Motor neuron (in vitro differentiated cells): ENCODE data around the gene DENND2A. TPM values are rescaled to one million over a fixed set of nuclear protein-coding genes. Genes with fewer than 3 reads are reported as not detected.
A peak's percentile ranks its signal among the peaks of the same experiment; 100 is the strongest.
"Not testable (repeated sequence)": the region's sequence is repeated elsewhere in the genome, so short reads cannot be mapped to it uniquely, and the experiment has no call there.

Source experiments
- ATAC-seq, 8 experiments: fragments of 200-7000 bp; cut with Tn5 transposase; replicated peaks in 6 of 8; 2 replicates each; pipeline ENCODE4 v1.8.0; 2021; ENCODE audit warnings: mild to moderate bottlenecking in 8 of 8, moderate library complexity in 8 of 8
- H3K27ac ChIP-seq, 2 donors: fragments of 250-450 bp; sonication (Bioruptor Pico); 2 replicates each; pipeline ENCODE4 v1.9.0; 2021; ENCODE audit warnings: antibody characterized with exemption in 2 of 2, mild to moderate bottlenecking in 2 of 2, moderate library complexity in 1 of 2
- H3K4me1 ChIP-seq, 2 donors: fragments of 250-450 bp; sonication (Bioruptor Pico); replicated peaks in 1 of 2; 2 replicates each; pipeline ENCODE4 v1.6.1; 2021; ENCODE audit warnings: antibody characterized with exemption in 2 of 2, mild to moderate bottlenecking in 2 of 2, moderate library complexity in 1 of 2
- H3K4me3 ChIP-seq, 5 donors: fragments of 250-450 bp; sonication (Bioruptor Pico); 2 replicates each; pipeline ENCODE4 v1.9.0; 2021; ENCODE audit warnings: antibody characterized with exemption in 5 of 5, mild to moderate bottlenecking in 5 of 5, moderate library complexity in 4 of 5
- WGBS, 10 experiments: fragments of 450-650 bp; shearing (Covaris generic); methylation state at CpG; one replicate each; pipeline ENCODE4 v1.0.0; 2022; 5-methylcytosine and 5-hydroxymethylcytosine counted together
- in situ Hi-C, 9 experiments: fragments of 400-800 bp; cut with MboI; loops; one replicate each; pipeline ENCODE4 v1.15.0; 2021; ENCODE audit warnings: low sequenced_read_pairs in 9 of 9, low pct_unique_long_range_greater_than_20kb in 2 of 9; ENCODE audit not compliant: unreplicated experiment in 9 of 9
- total RNA-seq, 8 experiments: library from RNA; unstranded; fragments of 300-600 nt; gene quantifications; 2 replicates each; pipeline versions ENCODE4 v1.2.3 to v1.2.4, GENCODE V29; 2022

Gene DENND2A
- total RNA-seq, 8 experiments from 2014 or later = 5.6 to 56.3 (median 28.6) TPM

- H3K4me1 ChIP-seq = no peaks in the 10 kb centered on the region
- no peak overlapping the region for H3K4me3 ChIP-seq
- WGBS, 10 experiments = 17 to 100% (median 94%) methylated on average over 1 to 3 of the region's 3 CpGs; no CpG with 5 or more reads in 5 of the 10 experiments
- in situ Hi-C loops = no loop called here
- ATAC-seq = no peak
- H3K27ac ChIP-seq = no peak overlapping the region
Observed at GRCh38 chr7:140586516-140586915, 54.1 kb downstream of the DENND2A start.

GRCh38 chr7:140585333-140585732 lies 55.3 kb downstream of the DENND2A start:
- ATAC-seq = no peak
- WGBS, 10 experiments = 89 to 100% (median 100%) methylated on average over 1 to 7 of the region's 7 CpGs; no CpG with 5 or more reads in 4 of the 10 experiments
- H3K4me1 ChIP-seq = no peaks in the 10 kb centered on the region
- H3K27ac ChIP-seq = no peak overlapping the region
- in situ Hi-C loops = no loop called here
- no peak overlapping the region for H3K4me3 ChIP-seq

- 58 to 100% (median 87%) methylated on average over 2 to 4 of the region's 4 CpGs; no CpG with 5 or more reads in 4 of the 10 experiments for WGBS, 10 experiments
- in situ Hi-C loops = no loop called here
Observed at GRCh38 chr7:140584195-140584851, 56.3 kb downstream of the DENND2A start.

DNA sequence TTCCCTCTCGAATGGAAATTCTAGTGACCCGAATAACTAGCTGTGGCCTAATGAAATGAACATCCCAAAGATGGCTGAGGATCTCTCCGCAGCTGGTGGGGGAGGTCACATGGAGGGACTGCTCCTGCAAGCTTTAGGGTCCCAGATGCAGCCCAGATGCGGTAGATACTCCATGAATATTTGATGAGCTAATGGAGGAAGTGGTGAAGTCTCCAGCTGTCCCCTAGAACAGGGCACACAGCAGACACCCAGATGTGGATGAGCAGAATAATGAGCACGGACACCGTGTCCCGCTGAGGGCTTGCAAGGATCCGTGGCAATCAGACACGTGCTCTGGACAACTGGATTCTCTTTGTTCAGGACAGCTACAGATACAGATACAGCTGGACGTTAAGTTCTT lies 59.2 kb downstream of the DENND2A start:
- no peak overlapping the region for H3K4me3 ChIP-seq
- H3K27ac ChIP-seq = no peak overlapping the region
- in situ Hi-C loops = no loop called here
- WGBS, 10 experiments = 0 to 94% (median 82%) methylated on average over 1 to 8 of the region's 10 CpGs; no CpG with 5 or more reads in 3 of the 10 experiments
- peak in 2 of 8 experiments; percentile 3 to 45 for ATAC-seq
- H3K4me1 ChIP-seq = no peaks in the 10 kb centered on the region

More at GRCh38 chr7:140584195-140584851, 56.3 kb downstream of the DENND2A start:
- H3K27ac ChIP-seq = no peak overlapping the region
- H3K4me1 ChIP-seq = no peaks in the 10 kb centered on the region
- peak in 3 of 8 experiments; percentile 75 to 85 (median 79) for ATAC-seq
- H3K4me3 ChIP-seq = no peak overlapping the region

DNA sequence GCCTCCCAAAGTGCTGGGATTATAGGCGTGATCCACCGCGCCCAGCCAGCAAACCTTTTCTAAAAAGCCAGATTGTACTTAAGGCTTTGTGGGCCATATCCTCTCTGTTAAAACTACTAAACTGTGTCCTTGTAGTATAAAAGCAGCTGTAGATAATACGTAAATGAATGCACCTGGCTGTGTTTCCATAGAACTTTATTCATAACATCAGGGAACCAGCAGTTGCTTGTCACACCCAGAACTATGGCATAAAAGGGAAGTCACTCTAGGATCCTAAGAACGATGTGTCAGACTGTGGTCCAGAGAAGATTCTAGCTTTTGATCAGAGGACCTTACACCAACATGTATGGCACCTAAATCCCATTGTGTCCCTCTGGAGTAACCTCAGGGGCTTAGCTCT lies 63.0 kb downstream of the DENND2A start:
- H3K4me1 ChIP-seq = no peaks in the 10 kb centered on the region
- in situ Hi-C loops = no loop called here
- 40 to 100% (median 94%) methylated on average over 1 to 5 of the region's 5 CpGs; no CpG with 5 or more reads in 3 of the 10 experiments for WGBS, 10 experiments
- ATAC-seq = peak in 1 of 8 experiments; percentile 28
- no peak overlapping the region for H3K27ac ChIP-seq
- no peak overlapping the region for H3K4me3 ChIP-seq

DNA sequence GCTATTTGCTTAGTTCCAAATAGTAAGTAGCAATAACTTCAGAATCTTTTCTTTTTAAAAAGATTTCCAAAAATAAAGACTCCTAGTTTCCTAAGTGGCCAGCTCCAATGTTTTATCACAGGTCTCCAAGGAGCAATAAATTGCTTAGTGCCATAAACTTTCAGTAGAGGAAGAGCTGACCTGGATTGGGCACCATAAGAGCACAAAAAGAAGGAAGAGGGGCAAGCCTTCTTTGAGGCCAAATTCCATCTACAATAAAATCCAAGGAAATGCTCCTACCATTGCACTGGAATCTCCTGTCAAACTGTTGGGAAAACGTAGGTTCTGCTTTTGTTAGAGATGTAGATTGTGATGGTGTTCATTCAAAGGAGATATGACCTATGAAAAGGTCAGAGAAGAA lies 64.0 kb downstream of the DENND2A start:
- ATAC-seq = no peak
- no peak overlapping the region for H3K27ac ChIP-seq
- 33 to 100% (median 78%) methylated on average over 1 of the region's 1 CpG; no CpG with 5 or more reads in 3 of the 10 experiments for WGBS, 10 experiments
- H3K4me3 ChIP-seq = no peak overlapping the region
- in situ Hi-C loops = no loop called here
- H3K4me1 ChIP-seq = no peaks in the 10 kb centered on the region

DNA sequence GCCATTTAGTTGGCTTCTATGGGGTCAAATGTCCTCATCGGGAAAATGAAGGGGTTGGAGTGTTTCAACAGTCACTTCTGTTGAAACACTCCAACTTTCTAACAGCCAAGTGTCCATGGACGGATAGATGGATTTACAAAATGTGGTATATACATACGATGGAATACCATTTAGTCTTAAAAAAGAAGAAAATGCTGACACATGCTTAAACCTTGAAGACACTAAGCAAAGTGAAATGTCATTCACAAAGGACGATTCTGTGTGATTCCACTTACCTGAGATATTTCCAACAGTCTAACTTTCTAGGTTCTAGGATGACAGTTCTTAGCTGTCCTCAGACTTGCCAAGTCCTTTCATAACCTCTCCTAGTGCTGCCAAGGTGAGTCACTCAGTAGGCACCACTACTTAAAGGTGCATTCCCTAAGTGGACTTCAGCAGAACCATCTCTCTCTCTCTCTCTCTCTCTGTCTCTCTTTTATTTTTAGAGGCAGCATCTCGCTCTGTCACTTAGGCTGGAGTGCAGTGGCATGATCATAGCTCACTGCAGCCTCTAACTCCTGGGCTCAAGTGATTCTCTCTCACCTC lies 69.0 kb downstream of the DENND2A start:
- H3K4me1 ChIP-seq = no peaks in the 10 kb centered on the region
- 59 to 100% (median 90%) methylated on average over 1 to 5 of the region's 5 CpGs for WGBS, 10 experiments
- ATAC-seq = no peak
- in situ Hi-C loops = no loop called here
- H3K27ac ChIP-seq = no peak overlapping the region
- H3K4me3 ChIP-seq = no peak overlapping the region

GRCh38 chr7:140570120-140570519 lies 70.5 kb downstream of the DENND2A start:
- in situ Hi-C loops = no loop called here
- Histone ChIP-seq H3K27ac (no peak overlapping the region), H3K4me3 (no peak overlapping the region), H3K4me1 (peaks cover 1 to 3% of the 10 kb centered on the region in 2 donors)
- 54 to 100% (median 94%) methylated on average over 1 to 6 of the region's 10 CpGs; no CpG with 5 or more reads in 4 of the 10 experiments for WGBS, 10 experiments
- ATAC-seq = no peak

DNA sequence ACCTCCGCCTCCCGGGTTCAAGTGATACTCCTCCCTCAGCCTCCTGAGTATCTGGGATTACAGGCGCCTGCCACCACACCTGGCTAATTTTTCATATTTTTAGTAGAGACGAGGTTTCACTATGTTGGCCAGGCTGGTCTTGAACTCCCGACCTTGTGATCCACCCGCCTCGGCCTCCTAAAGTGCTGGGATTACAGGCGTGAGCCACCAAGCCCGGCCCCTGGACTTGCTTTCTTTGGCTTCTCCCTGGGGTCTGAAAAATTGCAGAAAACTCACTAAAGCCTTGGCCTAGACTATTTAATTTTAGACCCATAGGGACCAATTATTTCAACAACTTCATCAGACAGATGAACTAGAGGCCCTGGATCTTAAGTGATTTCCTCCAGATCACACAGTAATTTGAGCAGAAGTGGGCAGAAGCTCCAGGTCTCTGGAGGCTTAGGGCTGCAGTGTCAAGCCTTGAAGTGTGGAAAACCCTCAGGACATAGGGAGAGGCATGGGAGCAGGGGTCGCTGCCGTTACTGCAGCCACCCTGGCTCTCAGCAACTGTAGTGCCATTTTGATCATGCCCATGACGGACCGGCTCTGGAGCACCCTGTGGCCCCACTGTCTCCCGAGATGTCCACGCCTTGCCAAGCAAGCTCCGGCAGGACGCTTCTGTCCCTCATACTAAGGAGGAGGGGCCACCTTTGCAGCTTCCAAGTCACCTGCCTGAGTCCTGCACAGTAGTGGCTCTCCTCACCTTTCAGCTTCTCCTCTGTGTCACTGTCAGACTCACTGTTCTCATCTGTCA lies 72.4 kb downstream of the DENND2A start:
- ATAC-seq = no peak
- 89 to 100% (median 100%) methylated on average over 1 to 8 of the region's 17 CpGs; no CpG with 5 or more reads in 3 of the 10 experiments for WGBS, 10 experiments
- in situ Hi-C loops = no loop called here
- Histone ChIP-seq H3K4me3 (no peak overlapping the region), H3K27ac (no peak overlapping the region), H3K4me1 (peaks cover 18% of the 10 kb centered on the region in 2 donors)

DNA sequence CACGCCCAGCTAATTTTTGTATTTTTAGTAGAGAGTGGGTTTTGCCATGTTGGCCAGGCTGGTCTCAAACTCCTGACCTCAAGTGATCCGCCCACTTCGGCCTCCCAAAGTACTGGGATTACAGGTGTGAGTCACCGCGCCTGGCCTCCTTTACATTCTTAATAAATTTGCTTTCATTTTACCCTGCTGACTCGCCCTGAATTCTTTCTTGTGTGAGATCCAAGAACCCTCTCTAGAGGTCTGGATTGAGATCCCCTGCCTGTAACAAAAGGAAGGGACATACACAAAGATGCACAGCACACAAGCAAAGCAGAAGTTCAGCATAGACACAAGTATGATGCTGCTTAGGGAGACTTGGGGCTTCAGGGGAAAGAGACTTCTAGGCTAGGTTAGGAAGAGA lies 74.4 kb downstream of the DENND2A start:
- H3K4me1 ChIP-seq = peaks cover 24 to 25% of the 10 kb centered on the region in 2 donors
- 2 to 100% (median 50%) methylated on average over 1 to 6 of the region's 6 CpGs; no CpG with 5 or more reads in 3 of the 10 experiments for WGBS, 10 experiments
- in situ Hi-C loops, H3K4me3 ChIP-seq, H3K27ac ChIP-seq: not testable (repeated sequence)
- ATAC-seq = peak in 3 of 8 experiments; percentile 50 to 55 (median 50)

DNA sequence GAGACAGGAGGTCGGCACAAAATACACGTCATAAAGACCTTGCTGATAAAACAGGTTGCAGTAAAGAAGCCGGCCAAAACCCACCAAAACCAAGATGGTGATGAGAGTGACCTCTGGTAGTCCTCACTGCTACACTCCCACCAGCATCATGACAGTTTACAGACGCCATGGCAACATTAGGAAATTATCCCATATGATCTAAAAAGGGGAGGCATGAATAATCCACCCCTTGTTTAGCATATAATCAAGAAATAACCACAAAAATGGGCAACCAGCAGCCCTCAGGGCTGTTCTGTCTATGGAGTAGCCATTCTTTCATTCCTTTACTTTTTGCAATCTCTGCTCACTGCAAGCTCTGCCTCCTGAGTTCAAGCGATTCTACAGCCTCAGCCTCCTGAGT lies 74.9 kb downstream of the DENND2A start:
- WGBS, 10 experiments = 0 to 96% (median 90%) methylated on average over 1 to 5 of the region's 5 CpGs; no CpG with 5 or more reads in 3 of the 10 experiments
- in situ Hi-C loops = not testable (repeated sequence)

GRCh38 chr7:140564643-140565042 lies 76.0 kb downstream of the DENND2A start:
- H3K4me3 ChIP-seq = no peak overlapping the region
- in situ Hi-C loops = no loop called here
- peak in 7 of 8 experiments; percentile 6 to 76 (median 60) for ATAC-seq
- H3K4me1 ChIP-seq = peaks cover 24 to 25% of the 10 kb centered on the region in 2 donors
- no peak overlapping the region for H3K27ac ChIP-seq
- WGBS, 10 experiments = 0 to 33% (median 13%) methylated on average over 1 to 3 of the region's 4 CpGs; no CpG with 5 or more reads in 6 of the 10 experiments

More for the DNA sequence above, 74.9 kb downstream of the DENND2A start:
- peaks cover 24 to 25% of the 10 kb centered on the region in 2 donors for H3K4me1 ChIP-seq
- H3K4me3 ChIP-seq, H3K27ac ChIP-seq: not testable (repeated sequence)
- peak in 3 of 8 experiments; percentile 18 to 63 (median 43) for ATAC-seq
